Measurements from ENCODE around the gene NINJ1. TPM values are rescaled to one million over a fixed set of nuclear protein-coding genes. Genes with fewer than 3 reads are reported as not detected.

NINJ1 gene
- total RNA-seq, 1 experiment from 2014 or later: 41.3 TPM

- H3K27ac Mint-ChIP-seq: no peak overlapping the region
- POLR2A ChIA-PET: interaction anchor here (0.7 kb wide), 1 partner anchor 51 kb away, joined by 3 read pairs; no protein-coding TSS in a partner anchor
- no peaks in the 10 kb centered on the region for H3K9me3 Mint-ChIP-seq
- H3K4me1 Mint-ChIP-seq: peaks cover 14% of the 10 kb centered on the region
- no peak overlapping the region for H3K4me3 Mint-ChIP-seq
- no peak for DNase-seq (ENCODE audit: low spot score)
- H3K27me3 Mint-ChIP-seq (ENCODE audit: low read depth): no peaks in the 10 kb centered on the region
- CTCF ChIA-PET: interaction anchor here (0.6 to 1.9 kb wide), 2 partner anchors 43 to 148 kb away, joined by 3 to 15 read pairs; no protein-coding TSS in a partner anchor
- no peaks in the 10 kb centered on the region for H3K36me3 Mint-ChIP-seq
- TF ChIP-seq FOXP4 (CRISPR knock-in tag; IDR thresholded peaks at IDR 0.05) (no peak), FOXP1 (CRISPR knock-in tag; IDR thresholded peaks at IDR 0.05; ENCODE audit: borderline replicate concordance) (no peak), AFF4 (CRISPR knock-in tag; IDR thresholded peaks at IDR 0.05; ENCODE audit: borderline replicate concordance) (no peak), FOXK1 (CRISPR knock-in tag; IDR thresholded peaks at IDR 0.05) (no peak), ZNF532 (CRISPR knock-in tag; IDR thresholded peaks at IDR 0.05; ENCODE audit: borderline replicate concordance) (no peak), PREB (CRISPR knock-in tag; IDR thresholded peaks at IDR 0.05; ENCODE audit: borderline replicate concordance) (no peak), SMAD3 (CRISPR knock-in tag; IDR thresholded peaks at IDR 0.05; ENCODE audit: borderline replicate concordance) (no peak), PRRX2 (CRISPR knock-in tag; IDR thresholded peaks at IDR 0.05) (no peak), NR2C2 (CRISPR knock-in tag; IDR thresholded peaks at IDR 0.05) (no peak), OVOL2 (CRISPR knock-in tag; IDR thresholded peaks at IDR 0.05; ENCODE audit: borderline replicate concordance) (no peak), USF1 (CRISPR knock-in tag; IDR thresholded peaks at IDR 0.05) (no peak), JAZF1 (CRISPR knock-in tag; IDR thresholded peaks at IDR 0.05) (no peak)
- no peak for ATAC-seq
These were observed 23.7 kb downstream of the NINJ1 start for GRCh38 chr9:93110311-93110855.
